ENCODE measurements around the gene SAMD4A. TPM values are rescaled to one million over a fixed set of nuclear protein-coding genes. Genes with fewer than 3 reads are reported as not detected.

The SAMD4A gene, protein sequence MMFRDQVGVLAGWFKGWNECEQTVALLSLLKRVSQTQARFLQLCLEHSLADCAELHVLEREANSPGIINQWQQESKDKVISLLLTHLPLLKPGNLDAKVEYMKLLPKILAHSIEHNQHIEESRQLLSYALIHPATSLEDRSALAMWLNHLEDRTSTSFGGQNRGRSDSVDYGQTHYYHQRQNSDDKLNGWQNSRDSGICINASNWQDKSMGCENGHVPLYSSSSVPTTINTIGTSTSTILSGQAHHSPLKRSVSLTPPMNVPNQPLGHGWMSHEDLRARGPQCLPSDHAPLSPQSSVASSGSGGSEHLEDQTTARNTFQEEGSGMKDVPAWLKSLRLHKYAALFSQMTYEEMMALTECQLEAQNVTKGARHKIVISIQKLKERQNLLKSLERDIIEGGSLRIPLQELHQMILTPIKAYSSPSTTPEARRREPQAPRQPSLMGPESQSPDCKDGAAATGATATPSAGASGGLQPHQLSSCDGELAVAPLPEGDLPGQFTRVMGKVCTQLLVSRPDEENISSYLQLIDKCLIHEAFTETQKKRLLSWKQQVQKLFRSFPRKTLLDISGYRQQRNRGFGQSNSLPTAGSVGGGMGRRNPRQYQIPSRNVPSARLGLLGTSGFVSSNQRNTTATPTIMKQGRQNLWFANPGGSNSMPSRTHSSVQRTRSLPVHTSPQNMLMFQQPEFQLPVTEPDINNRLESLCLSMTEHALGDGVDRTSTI
- total RNA-seq, result 10 to 100 TPM; 31.2 to 31.6 TPM
- 10 to 100 TPM; 17.5 to 17.8 TPM for polyA plus RNA-seq (ENCODE audit: insufficient read length in 2 of 2)
- long read RNA-seq, donor 1, partial matches to known transcripts, result 23 of 25 reads
- long read RNA-seq, donor 1, other reads (novel, unspliced or antisense), result 0 of 25 reads
- long read RNA-seq, donor 2, result 0 reads
- long read RNA-seq, donor 3, result 0 reads
- long read RNA-seq, donor 4, partial matches to known transcripts, result 0 of 2 reads
- long read RNA-seq, donor 4, other reads (novel, unspliced or antisense), result 0 of 2 reads

DNA sequence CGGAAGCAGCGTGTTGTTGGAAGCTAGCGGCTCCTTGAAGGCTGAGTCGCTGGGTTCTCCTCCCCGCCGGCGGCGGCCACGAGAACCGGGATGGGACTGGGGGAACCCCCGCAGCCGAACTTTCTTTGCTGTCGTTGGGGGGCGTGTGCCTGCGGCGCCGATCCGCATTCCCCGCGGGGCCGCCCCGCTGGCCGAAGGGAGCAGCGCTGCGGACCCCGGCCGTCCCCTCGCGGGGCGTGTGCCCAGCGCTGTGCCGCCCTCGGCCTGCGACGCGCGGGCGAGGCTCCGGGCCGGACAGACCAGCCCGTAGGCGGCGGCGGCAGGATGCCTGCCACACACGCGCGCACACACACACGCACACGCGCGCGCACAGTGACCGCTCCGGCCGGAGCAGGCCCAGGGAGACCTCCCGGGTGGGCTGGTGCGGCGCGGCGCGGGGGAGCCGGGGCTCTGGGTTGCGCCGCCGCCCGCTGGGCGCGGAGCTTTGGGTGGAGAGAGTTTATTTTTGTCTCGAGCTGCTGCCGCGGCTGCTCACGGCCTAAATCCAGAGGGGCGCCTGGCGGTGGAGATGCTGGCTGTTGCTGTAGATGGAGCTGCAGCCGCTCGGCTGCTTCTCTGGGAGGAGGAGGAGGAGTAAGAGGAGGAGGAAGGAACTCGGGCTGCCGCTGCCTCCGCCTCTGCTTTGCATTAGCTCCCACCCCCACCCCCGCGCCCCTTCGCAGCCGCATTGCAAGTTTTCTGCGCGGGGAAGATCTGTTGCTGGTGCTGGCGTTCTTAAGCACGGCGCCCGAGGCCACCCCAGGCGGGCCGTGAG, at the start of gene SAMD4A:
Gene SAMD4A, plus strand, starts transcription at position 719 of the 814 bp plus-strand sequence. CDS start 789 bp downstream, outside the sequence.
- H3K36me3 ChIP-seq (ENCODE audit: control insufficient read depth, insufficient read depth, low read length), result no peaks in the 10 kb centered on the region
- peak within 1 kb of the TSS; percentile 92 for H3K27ac ChIP-seq (ENCODE audit: low read depth, low read length)
- no peaks in the 10 kb centered on the region for H3K9me3 ChIP-seq (ENCODE audit: control insufficient read depth, insufficient read depth, low read length)
- H3K27me3 ChIP-seq (ENCODE audit: control insufficient read depth, insufficient read depth, low read length), result no peaks in the 10 kb centered on the region
- peak in 5 of 6 donors; percentile 58 to 93 (median 64) for DNase-seq (ENCODE audit: low read depth in 4 of 6, low spot score in 6 of 6)
- WGBS (ENCODE audit: insufficient coverage), result under 1% methylated on average over 89 of the region's 91 CpGs
- H3K4me3 ChIP-seq (ENCODE audit: low read depth, low read length), result peak within 1 kb of the TSS; percentile 78
- peaks cover 19% of the 10 kb centered on the region for H3K4me1 ChIP-seq (ENCODE audit: control insufficient read depth, insufficient read depth, low read length)

DNA sequence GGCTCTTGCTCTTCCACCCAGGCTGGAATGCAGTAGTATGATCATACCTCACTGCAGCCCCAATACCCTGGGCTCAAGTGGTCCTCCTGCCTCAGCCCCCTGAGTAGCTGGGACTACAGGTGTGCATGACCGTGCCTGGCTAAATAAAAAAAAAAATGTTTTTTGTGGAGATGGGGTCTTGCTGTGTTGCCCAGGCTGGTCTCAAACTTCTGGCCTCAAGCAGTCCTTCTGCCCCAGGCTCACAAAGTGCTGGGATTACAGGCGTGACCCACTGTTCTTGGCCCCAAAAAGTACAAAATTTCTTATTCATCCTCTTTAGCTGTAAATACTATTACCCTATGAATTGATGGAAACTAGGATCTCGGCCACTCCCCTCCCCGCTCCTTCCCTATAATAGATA, 42.5 kb upstream of the SAMD4A start:
- DNase-seq (ENCODE audit: low read depth in 4 of 6, low spot score in 6 of 6), result no peak
- Histone ChIP-seq H3K27ac (ENCODE audit: low read depth, low read length) (no peak overlapping the region), H3K36me3 (ENCODE audit: control insufficient read depth, insufficient read depth, low read length) (peaks cover 16% of the 10 kb centered on the region), H3K9me3 (ENCODE audit: control insufficient read depth, insufficient read depth, low read length) (no peaks in the 10 kb centered on the region), H3K27me3 (ENCODE audit: control insufficient read depth, insufficient read depth, low read length) (no peaks in the 10 kb centered on the region), H3K4me3 (ENCODE audit: low read depth, low read length) (no peak overlapping the region), H3K4me1 (ENCODE audit: control insufficient read depth, insufficient read depth, low read length) (peaks cover 3% of the 10 kb centered on the region)
- no CpG with 5 or more reads among the region's 4 CpGs for WGBS (ENCODE audit: insufficient coverage)

DNA sequence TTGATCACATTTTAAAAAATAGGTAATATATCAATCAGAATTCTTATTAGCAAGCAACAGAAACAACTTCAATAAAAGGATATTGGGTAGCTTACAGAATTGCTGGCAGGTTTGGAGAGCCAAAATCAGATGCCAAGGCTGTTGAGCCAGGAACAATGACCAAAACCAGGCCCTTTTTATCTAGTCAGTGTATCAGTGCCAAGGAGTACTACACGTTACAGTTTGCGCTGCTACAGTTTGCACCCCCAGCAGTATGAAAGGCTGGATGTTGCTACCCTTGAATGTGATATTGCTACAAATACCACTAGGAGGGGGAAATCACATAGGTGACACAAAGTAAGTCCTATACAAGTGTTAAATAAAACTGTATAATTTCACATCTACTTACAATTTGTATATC, 38.0 kb upstream of the SAMD4A start:
- Histone ChIP-seq H3K9me3 (ENCODE audit: control insufficient read depth, insufficient read depth, low read length) (no peaks in the 10 kb centered on the region), H3K4me1 (ENCODE audit: control insufficient read depth, insufficient read depth, low read length) (peaks cover 3% of the 10 kb centered on the region), H3K27ac (ENCODE audit: low read depth, low read length) (no peak overlapping the region), H3K36me3 (ENCODE audit: control insufficient read depth, insufficient read depth, low read length) (peaks cover 10% of the 10 kb centered on the region), H3K27me3 (ENCODE audit: control insufficient read depth, insufficient read depth, low read length) (no peaks in the 10 kb centered on the region), H3K4me3 (ENCODE audit: low read depth, low read length) (no peak overlapping the region)
- no peak for DNase-seq (ENCODE audit: low read depth in 4 of 6, low spot score in 6 of 6)
- no CpG with 5 or more reads among the region's 2 CpGs for WGBS (ENCODE audit: insufficient coverage)

DNA sequence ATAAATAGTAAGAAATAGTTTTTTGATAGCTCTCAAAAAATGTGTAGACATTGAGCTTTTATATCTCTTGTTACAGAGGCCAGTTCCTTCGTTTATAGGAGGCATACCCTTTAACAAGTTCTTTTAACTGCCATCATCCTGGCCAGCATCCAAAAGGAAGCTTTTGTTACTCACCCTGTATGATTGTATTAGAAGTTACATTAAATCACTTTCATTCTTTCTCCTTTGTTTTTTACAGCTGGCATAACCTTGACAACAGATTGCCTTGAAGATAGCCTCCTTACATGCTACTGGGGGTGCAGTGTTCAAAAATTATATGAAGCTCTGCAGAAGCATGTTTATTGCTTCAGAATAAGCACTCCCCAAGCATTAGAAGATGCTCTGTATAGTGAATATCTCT, 37.1 kb upstream of the SAMD4A start:
- Histone ChIP-seq H3K36me3 (ENCODE audit: control insufficient read depth, insufficient read depth, low read length) (peaks cover 8% of the 10 kb centered on the region), H3K4me1 (ENCODE audit: control insufficient read depth, insufficient read depth, low read length) (peaks cover 3% of the 10 kb centered on the region), H3K27ac (ENCODE audit: low read depth, low read length) (no peak overlapping the region), H3K4me3 (ENCODE audit: low read depth, low read length) (no peak overlapping the region), H3K9me3 (ENCODE audit: control insufficient read depth, insufficient read depth, low read length) (no peaks in the 10 kb centered on the region), H3K27me3 (ENCODE audit: control insufficient read depth, insufficient read depth, low read length) (no peaks in the 10 kb centered on the region)
- DNase-seq (ENCODE audit: low read depth in 4 of 6, low spot score in 6 of 6), result peak in 1 of 6 donors; percentile 33
- no CpG with 5 or more reads among the region's 1 CpG for WGBS (ENCODE audit: insufficient coverage)

DNA sequence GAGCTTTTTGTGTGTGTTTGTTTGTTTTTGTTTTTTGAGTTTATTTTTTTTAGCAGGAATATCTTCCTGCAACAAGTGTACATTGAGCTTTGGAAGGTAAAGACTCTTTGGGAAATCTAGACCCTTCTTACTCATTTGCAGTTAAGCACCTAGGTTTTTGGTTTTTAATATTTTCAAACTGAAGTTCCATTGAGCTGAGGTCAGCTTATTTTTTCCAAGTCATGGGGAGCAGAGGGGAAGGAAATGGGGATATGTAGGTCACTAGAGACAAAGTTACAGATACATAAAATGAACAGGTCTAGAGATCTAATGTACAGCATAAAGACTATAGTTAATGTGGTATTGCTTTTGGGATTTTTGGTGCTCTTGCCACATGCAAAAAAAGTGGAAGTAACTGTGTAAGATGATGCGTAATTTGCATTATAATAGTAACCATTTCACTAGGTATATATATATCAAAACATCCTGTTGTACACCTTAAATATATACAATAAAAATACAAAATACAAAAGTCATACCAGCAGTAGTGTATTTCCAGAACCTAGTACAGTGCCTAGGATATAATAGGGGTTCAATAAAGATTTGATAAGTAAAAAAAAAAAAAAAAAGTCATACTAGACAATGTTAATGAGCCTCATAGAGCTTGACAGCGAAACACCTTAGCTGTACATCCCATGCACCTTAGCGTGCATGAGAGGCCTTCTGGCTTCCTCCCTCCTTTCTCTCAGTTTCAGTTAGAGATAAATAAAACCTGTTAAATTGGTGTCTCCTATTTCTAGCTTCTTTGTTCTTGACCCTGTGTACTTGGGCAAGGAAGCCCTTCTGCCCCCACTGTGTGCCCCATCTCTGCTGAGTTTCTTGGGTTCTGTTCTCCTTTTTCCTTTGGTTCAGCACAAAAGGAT, 34.6 kb upstream of the SAMD4A start:
- Histone ChIP-seq H3K4me3 (ENCODE audit: low read depth, low read length) (no peak overlapping the region), H3K27me3 (ENCODE audit: control insufficient read depth, insufficient read depth, low read length) (no peaks in the 10 kb centered on the region), H3K9me3 (ENCODE audit: control insufficient read depth, insufficient read depth, low read length) (no peaks in the 10 kb centered on the region), H3K36me3 (ENCODE audit: control insufficient read depth, insufficient read depth, low read length) (peaks cover 6% of the 10 kb centered on the region), H3K27ac (ENCODE audit: low read depth, low read length) (no peak overlapping the region), H3K4me1 (ENCODE audit: control insufficient read depth, insufficient read depth, low read length) (no peaks in the 10 kb centered on the region)
- no CpG with 5 or more reads among the region's 3 CpGs for WGBS (ENCODE audit: insufficient coverage)
- DNase-seq (ENCODE audit: low read depth in 4 of 6, low spot score in 6 of 6), result no peak

DNA sequence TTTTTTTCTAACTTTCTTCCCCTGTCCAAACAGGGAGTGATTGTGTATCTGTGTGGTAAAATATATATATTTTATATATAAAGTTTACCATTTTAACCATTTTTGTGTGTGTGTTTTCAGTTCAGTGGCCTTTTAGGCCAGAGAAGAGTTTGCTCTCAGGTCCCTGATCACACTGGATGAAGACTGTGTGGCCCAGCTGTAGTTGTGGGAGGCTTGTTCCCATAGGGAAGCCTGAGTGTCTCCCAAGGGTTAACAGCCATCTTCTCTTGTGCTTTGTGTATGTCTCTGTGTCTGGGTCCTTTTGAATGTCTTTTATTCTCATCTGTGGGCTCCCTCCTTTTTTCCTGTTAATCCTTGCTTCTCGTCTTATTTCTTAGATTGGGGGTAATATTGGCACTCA, 33.8 kb upstream of the SAMD4A start:
- WGBS (ENCODE audit: insufficient coverage), result no CpG with 5 or more reads among the region's 1 CpG
- Histone ChIP-seq H3K4me3 (ENCODE audit: low read depth, low read length) (no peak overlapping the region), H3K9me3 (ENCODE audit: control insufficient read depth, insufficient read depth, low read length) (no peaks in the 10 kb centered on the region), H3K27me3 (ENCODE audit: control insufficient read depth, insufficient read depth, low read length) (no peaks in the 10 kb centered on the region), H3K36me3 (ENCODE audit: control insufficient read depth, insufficient read depth, low read length) (peaks cover 3% of the 10 kb centered on the region), H3K4me1 (ENCODE audit: control insufficient read depth, insufficient read depth, low read length) (no peaks in the 10 kb centered on the region), H3K27ac (ENCODE audit: low read depth, low read length) (no peak overlapping the region)
- no peak for DNase-seq (ENCODE audit: low read depth in 4 of 6, low spot score in 6 of 6)

DNA sequence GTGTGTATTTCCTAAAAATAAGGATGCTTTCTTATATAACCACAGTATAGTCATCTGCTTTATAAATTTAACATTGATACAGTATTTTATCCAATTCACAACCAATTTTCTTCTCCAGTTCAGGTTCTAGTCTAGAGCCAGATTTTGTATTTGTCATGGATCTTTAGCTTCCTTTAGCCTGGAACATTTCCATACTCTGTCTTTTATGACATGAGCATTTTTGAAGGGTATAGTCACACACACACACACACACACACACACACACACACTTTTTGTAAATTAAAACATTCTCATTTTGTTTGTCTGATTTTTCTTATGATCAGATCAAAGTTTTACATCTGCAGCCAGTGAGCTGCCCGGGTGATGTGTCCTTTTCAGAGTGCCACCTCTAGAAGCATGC, 31.8 kb upstream of the SAMD4A start:
- no peak overlapping the region for H3K4me3 ChIP-seq (ENCODE audit: low read depth, low read length)
- H3K4me1 ChIP-seq (ENCODE audit: control insufficient read depth, insufficient read depth, low read length), result no peaks in the 10 kb centered on the region
- H3K36me3 ChIP-seq (ENCODE audit: control insufficient read depth, insufficient read depth, low read length), result peaks cover 3% of the 10 kb centered on the region
- WGBS (ENCODE audit: insufficient coverage), result no CpG with 5 or more reads among the region's 1 CpG
- no peak overlapping the region for H3K27ac ChIP-seq (ENCODE audit: low read depth, low read length)
- no peaks in the 10 kb centered on the region for H3K27me3 ChIP-seq (ENCODE audit: control insufficient read depth, insufficient read depth, low read length)
- no peaks in the 10 kb centered on the region for H3K9me3 ChIP-seq (ENCODE audit: control insufficient read depth, insufficient read depth, low read length)
- no peak for DNase-seq (ENCODE audit: low read depth in 4 of 6, low spot score in 6 of 6)

DNA sequence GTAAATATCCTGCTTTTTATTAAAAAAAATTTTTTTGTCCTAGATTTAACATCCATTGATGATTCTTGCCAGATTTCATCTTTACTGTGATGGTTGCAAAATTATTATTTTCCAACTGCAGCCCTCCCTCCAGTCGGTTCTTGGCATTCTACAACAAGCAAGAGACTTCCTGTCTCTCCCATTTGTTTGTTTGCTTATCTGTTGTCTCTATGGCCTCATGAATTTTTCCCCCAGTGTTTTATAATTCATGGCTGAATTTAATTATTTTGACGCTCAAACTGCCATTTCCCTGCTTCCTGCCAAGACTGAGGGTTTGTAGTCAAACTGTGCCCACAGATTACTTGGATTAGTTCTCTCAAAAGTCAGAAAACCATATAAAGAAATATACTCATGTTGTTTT, 31.3 kb upstream of the SAMD4A start:
- Histone ChIP-seq H3K36me3 (ENCODE audit: control insufficient read depth, insufficient read depth, low read length) (peaks cover 3% of the 10 kb centered on the region), H3K27ac (ENCODE audit: low read depth, low read length) (no peak overlapping the region), H3K9me3 (ENCODE audit: control insufficient read depth, insufficient read depth, low read length) (no peaks in the 10 kb centered on the region), H3K27me3 (ENCODE audit: control insufficient read depth, insufficient read depth, low read length) (no peaks in the 10 kb centered on the region), H3K4me1 (ENCODE audit: control insufficient read depth, insufficient read depth, low read length) (no peaks in the 10 kb centered on the region), H3K4me3 (ENCODE audit: low read depth, low read length) (no peak overlapping the region)
- WGBS (ENCODE audit: insufficient coverage), result no CpG with 5 or more reads among the region's 2 CpGs
- DNase-seq (ENCODE audit: low read depth in 4 of 6, low spot score in 6 of 6), result peak in 2 of 6 donors; percentile 32 to 84

Measured in spinal cord (tissue), 10 donors.